ENCODE results near the gene NUCB1. TPM values are rescaled to one million over a fixed set of nuclear protein-coding genes. Genes with fewer than 3 reads are reported as not detected.
A peak's percentile ranks its signal among the peaks of the same experiment; 100 is the strongest.
"Not testable (repeated sequence)": the region's sequence is repeated elsewhere in the genome, so short reads cannot be mapped to it uniquely, and the experiment has no call there.

Gene NUCB1
- total RNA-seq, 1 experiment from 2014 or later, result 213 TPM

DNA sequence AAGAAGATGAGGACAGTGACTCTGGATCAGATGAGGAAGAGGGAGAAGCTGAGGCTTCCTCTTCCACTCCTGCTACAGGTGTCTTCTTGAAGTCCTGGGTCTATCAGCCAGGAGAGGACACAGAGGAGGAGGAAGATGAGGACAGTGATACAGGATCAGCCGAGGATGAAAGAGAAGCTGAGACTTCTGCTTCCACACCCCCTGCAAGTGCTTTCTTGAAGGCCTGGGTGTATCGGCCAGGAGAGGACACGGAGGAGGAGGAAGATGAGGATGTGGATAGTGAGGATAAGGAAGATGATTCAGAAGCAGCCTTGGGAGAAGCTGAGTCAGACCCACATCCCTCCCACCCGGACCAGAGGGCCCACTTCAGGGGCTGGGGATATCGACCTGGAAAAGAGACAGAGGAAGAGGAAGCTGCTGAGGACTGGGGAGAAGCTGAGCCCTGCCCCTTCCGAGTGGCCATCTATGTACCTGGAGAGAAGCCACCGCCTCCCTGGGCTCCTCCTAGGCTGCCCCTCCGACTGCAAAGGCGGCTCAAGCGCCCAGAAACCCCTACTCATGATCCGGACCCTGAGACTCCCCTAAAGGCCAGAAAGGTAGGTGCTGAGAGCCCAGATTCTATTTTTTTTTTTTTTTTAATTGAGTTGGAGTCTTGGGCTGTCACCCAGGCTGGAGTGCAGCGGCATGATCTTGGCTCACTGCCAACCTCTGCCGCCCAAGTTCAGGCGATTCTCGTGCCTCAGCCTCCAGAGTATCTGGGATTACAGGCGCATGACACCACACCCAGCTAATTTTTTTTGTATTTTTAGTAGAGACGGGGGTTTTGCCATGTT lies 25.6 kb upstream of the NUCB1 start:
- peak; percentile 61 for DNase-seq (ENCODE audit: low read depth)

DNA sequence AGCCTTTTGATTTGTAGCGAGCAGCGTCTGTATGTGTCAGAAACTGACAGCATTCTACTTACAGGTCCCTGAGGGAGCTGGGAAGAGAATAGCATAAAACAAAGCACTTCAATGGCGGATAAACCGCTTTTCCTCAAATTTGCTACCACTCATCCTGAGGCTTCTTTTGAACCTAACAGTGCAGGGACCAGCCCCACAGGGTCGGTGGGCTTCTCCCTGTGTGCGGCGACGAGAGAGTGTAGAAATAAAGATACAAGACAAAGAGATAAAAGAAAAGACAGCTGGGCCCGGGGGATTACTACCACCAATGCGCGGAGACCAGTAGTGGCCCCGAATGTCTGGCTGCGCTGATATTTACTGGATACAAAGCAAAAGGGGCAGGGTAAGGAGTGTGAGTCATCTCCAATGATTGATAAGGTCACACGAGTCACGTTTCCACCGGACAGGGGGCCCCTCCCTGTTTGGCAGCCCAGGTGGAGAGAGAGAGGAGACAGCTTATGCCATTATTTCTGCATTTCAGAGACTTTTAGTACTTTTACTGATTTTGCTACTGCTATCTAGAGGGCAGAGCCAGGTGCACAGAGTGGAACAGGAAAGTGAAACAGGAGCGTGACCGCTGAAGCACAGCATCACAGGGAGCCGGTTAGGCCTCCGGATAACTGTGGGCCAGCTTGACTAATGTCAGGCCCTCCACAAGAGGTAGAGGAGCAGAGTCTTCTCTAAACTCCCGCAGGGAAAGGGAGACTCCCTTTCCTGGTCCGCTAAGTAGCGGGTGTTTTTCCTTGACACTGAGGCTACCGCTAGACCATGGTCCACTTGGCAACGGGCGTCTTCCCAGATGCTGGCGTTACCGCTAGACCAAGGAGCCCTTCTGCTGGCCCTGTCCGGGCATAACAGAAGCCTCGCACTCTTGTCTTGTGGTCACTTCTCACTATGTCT lies 23.8 kb upstream of the NUCB1 start:
- DNase-seq (ENCODE audit: low read depth), result not testable (repeated sequence)

DNA sequence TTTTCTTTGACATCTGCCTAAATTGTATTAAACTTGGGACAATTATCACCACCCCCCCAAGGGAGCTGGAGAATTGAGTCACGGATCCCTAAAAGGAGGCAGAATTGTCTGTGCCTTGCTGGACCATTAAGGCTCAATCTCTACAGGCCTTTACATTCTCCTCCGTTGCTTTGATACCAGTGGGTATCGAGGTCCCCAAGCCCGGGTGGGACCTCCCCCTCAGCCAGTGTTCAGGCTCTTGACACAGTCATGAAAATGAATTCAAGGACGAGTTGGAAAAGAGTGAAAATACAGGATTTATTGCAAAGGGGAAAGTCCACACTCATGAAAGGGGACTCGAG lies 22.3 kb upstream of the NUCB1 start:
- no peak for DNase-seq (ENCODE audit: low read depth)

DNA sequence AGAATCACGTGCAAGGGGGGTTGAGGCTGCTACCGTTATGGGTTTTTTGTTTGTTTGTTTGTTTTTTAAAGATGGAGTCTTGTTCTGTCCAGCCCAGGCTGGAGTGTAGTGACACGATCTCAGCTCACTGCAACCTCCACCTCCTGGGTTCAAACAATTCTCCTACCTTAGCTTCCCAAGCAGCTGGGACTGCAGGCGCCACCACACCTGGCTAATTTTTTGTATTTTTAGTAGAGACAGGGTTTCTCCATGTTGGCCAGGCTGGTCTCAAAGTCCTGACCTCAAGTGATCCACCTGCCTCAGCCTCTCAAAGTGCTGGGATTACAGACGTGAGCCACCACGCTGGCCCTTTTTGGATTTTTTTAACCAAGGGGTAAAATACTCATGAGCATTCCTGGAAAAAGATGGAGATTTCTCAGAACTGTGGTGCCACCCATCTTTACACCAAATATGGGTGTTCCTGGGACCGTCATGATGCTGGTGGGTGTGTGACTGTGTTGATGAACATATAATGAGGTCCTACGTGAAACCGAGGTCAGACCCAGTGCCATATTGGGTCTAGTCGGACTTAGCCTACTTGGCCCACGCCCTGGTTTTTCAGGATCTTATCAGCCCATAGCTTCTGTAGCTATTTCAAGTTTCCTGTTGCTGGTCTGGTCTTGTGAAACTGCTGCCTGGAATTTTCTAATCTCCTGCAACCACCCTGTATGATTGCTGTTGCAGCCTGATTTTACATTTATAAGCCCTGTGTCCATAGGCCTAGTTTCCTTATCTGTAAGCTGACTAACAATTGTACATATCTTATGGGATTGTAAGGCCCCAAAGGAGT lies 21.7 kb upstream of the NUCB1 start:
- no peak for DNase-seq (ENCODE audit: low read depth)

DNA sequence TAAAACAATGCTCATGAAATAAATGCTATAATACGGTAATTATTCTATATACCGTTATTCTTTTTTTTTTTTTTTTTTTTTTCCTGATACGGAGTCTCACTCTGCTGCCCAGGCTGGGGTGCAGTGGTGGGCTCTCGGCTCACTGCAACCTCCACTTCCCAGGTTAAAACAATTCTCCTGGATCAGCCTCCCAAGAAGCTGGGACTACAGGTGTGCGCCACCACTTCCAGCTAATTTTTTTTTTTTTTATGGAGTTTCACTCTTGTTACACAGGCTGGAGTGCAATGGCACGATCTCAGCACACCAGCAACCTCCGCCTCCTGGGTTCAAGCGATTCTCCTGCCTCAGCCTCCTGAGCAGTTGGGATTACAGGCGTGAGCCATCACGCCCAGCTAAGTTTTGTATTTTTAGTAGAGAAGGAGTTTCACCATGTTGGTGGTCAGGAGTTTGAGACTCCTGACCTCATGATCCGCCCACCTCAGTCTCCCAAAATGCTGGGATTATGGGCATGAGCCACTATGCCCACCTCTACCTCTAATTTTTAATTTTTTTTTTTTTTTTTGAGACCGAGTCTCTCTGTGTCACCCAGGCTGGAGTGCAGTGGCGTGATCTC lies 21.0 kb upstream of the NUCB1 start:
- DNase-seq (ENCODE audit: low read depth), result no peak

DNA sequence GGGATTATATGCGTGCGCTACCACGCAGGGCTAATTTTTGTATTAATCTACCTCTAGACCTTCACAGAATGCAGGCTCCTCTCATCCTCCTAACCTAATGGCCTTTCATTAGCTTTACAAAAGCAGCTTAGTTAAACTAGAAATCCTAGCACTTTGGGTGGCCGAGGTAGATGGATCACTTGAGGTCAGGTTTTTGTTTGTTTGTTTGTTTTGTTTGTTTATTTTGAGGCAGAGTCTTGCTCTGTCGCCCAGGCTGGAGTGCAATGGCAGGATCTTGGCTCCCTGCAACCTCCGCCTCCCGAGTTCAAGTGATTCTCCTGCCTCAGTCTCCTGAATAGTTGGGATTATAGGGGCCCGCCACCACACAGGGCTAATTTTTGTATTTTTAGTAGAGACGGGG lies 20.4 kb upstream of the NUCB1 start:
- not testable (repeated sequence) for DNase-seq (ENCODE audit: low read depth)

DNA sequence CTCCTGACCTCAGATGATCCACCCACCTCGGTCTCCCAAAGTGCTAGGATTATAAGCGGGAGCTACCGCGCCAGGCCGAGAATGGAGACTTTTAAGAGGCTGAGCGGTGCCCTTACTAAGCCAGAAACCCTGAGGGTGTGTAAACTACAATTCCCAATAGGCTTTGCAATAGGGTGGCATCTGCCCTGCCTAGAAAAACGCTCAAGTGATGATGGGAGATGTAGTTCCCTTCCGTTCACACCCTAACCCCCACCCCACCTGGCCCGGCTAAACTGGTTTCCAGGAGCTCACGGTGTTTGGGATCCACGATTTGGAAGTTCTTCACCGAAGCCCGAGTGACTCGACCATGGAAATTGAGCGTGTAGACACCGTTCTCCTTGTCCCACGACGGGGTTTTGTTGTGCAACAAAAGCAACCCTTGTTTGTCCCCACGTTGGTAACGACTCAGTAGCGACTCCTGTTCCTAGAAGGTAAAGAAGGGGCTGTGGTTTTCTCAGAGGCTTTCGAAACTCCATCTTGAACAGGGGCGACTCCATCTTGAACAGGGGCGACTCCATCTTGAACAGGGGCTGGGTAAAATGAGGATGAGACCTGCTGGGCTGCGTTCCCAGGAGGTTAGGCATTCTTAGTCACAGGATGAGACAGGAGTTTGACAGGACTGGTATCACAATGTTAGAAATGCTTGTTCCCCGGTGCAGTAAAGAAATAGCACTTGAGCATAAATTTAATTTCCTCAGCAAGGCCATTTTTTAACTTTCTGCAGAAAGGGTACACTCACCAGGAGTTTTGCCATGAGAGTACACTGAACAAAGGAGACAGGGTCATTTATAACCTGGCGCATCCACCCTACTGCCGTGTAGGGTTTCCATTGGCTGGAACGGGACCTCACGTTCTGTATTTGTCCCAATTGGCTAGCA lies 18.1 kb upstream of the NUCB1 start:
- DNase-seq (ENCODE audit: low read depth), result no peak

DNA sequence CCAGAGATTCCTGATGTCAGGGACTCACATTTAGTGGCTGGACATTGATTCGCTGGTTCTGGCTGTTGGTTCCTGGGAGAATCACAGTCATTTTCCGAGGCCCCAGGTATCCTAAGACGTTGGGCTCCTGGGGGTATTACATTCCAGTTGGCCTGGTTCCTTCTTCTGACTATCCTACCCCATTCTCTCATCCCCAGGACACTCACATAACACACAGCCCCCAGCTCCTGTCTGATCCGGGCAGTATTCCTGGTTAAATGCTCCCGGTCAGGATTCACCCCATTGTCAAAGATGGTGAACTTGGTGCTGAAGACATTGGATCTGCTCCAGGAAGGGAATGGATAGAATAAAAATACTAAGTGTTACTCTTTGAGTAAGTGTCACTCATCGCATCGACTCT lies 16.4 kb upstream of the NUCB1 start:
- no peak for DNase-seq (ENCODE audit: low read depth)

DNA sequence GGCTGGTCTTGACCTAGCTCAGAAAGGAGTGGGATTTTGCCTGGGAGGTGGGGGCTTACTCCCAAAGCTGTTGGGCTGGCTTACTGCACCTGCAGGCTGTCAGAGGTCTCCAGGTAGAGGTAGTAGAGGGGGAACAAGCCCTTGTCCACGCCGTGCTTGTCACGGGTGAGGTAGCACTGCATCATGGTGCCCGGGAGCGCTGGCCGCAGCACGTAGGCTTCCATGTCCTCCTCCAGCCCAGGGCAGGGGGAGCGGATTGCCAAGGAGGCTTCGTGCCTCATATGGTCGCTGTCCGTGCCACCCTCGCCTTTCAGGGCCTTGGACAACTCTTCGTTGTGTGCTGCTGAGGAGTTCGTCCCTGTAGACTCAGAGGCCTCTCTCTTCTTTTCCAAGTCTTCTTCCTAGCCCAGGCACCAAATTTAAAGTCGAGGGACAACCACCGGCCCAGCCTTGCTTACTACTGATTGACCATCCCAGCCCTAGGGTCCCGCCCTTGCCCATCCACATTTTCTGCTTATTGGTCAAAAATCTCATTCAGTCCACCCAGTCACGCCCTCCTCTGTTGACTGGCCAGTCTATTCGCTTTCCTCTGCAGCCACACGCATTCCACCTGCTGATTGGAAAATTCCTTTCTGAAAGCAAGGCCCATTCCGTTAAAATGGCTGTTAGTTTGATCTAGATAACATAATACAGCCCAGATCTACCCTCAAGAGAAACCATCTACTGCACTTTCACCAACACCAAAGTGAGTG lies 12.1 kb upstream of the NUCB1 start:
- DNase-seq (ENCODE audit: low read depth), result no peak

DNA sequence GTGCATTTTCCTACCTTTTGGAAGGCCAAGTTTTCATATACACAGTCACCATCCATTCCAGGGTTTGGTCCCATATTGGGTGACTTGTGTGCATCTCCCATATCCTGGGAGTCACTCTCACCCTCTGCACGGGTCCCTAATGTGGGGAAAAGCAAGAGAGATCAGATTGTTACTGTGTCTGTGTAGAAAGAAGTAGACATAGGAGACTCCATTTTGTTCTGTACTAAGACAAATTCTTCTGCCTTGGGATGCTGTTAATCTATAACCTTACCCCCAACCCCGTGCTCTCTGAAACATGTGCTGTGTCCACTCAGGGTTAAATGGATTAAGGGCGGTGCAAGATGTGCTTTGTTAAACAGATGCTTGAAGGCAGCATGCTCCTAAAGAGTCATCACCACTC lies 10.6 kb upstream of the NUCB1 start:
- DNase-seq (ENCODE audit: low read depth), result not testable (repeated sequence)

DNA sequence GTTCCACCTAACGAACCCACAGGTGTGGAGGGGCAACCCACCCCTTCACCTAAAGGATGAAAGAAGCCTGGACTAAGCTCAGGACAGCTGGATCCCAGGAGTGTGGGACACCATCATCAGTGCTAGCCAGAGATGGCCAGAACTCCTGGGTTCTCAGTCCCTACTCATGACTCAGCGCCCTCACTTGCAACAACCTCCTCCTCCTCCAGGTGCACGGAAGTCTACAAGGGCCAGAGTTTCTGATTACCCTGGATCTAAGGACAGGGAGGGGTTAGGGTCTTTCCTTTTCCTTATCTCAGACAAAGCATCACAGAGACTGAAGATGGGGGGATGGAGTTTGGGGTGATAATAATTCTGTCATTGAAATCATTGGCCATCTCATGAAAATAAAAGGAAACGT lies 9.6 kb upstream of the NUCB1 start:
- DNase-seq (ENCODE audit: low read depth), result no peak

DNA sequence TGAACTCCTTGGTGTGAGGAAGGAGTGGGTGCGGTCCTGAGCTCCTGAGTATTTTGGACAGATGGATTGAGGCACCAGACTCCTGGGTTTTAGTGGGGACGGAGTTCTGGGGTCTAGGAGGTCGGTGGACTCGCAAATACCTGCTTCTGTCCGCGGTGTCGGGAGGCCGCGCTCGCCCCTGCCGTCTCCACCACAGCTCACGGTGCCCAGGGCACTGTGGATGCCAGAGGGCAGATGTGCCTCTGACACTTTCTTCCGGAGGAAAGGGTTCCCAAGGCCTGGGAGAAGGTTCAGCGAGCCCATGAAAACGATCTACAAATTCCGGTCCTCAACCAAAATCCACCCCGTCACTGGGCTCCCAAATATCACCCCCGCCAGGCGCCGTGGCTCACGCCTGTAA lies 4.9 kb upstream of the NUCB1 start:
- DNase-seq (ENCODE audit: low read depth), result no peak

DNA sequence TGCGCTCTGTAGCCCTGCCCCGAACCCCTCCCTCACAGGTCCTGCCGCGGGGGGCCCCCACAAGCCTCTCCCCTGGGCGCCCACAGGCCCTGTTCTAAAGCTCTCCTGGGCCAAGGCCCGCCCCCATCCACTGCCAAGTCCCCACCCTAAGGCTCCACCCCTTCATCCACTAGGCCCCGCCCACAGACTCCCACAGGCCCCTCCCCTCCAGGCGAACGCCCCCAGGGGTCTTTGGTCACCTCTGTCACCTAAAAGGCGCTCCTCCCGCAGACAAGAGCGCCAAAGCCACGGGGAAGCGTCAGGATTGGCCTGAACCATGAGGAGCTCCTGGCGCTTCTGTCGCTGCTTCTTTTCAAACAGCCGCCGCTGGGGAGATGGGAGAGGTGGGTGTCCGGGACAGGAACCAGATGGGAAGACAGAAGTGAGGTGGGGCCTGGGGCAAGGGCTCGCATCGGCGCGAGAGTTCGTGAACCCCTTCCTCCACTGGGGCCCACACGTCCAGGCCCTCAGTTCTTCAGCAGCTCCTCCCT lies 3.9 kb upstream of the NUCB1 start:
- no peak for DNase-seq (ENCODE audit: low read depth)

DNA sequence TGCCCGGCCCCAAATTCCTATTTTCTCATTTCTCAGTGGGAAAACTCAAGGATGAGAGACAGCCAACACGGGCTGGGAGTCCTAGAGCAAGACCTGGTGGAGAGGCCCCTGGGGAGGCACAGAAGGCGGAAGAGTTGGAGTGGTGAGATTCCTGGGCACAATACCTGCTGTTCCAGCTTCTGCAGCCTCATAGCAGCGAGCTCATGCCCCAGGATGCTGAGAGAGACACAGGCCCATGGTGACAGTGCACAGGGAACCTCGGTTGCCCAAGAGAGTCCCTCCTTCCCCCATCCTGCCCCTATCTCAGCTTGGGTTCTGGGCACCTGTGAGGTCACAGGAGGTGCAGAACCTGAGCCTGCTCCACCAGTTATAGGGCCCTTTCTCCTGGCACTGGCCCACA lies 2.9 kb upstream of the NUCB1 start:
- no peak for DNase-seq (ENCODE audit: low read depth)

DNA sequence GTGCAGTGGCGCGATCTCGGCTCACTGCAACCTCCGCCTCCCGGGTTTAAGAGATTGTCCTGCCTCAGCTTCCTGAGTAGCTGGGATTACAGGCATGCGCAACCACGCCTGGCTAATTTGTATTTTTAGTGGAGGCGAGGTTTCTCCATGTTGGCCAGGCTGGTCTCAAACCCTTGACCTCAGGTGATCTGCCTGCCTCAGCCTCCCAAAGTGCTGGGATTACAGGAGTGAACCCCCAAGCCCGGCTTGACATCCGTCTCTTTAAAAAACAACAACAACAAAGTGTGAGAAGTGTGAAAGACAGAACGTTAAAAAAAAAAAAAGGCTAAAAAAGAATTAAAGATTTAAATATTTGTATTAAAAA lies 744 bp upstream of the NUCB1 start:
- not testable (repeated sequence) for DNase-seq (ENCODE audit: low read depth)

DNA sequence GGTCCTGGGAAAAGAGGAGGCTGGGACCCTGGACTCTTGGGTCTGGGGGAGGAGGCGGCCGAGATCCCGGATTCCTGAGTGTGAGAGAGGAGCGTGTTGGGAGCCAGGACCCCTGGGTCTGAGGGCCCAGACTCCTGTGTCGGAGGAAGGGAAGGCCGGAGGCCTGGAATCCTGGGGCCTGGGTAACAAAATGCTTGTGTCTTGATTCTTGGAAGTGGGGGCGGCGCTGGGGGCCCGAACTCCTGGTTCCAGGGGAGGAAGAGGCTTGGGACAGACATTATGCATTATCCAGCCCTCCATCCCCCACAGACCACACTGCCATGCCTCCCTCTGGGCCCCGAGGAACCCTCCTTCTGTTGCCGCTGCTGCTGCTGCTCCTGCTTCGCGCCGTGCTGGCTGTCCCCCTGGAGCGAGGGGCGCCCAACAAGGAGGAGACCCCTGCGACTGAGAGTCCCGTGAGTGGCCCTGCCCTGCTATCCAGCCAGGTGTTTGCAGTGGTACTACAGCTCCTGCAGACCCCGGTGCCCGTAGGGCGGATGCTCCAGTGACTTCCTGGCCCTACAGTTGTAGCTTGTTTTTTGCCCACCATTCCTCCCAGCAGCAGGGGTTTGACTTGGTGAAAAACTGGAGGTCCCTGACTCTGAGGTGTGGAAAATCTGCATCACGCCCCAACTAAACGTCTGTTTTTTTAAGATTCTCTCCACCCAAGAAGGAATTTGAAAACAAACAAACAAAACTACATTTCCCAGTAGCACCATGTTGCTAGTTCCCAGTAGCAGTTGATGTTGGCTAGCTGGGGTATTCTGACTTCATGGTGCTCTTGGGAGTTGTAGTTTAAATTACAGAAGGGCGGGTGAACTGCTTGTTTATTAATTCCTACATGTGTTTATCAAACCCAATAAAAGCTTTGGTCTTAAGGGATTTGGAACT lies 630 bp downstream of the NUCB1 start:
- DNase-seq (ENCODE audit: low read depth), result peak; percentile 44

DNA sequence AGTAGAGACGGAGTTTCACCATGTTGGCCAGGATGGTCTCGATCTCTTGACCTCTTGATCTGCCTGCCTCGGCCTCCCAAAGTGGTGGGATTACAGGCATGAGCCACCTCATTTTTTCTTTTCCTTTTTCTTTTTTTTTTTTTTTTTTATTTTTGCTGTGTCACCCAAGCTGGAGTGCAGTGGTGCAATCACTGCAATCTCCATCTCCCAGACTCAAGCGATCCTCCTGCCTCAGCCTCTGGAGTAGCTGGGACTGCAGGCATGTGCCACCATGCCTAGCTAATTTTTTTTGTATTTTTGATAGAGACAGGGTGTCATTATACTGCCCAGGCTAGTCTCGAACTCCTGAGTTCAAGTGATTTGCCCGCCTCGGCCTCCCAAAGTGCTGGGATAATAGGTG lies 2.2 kb downstream of the NUCB1 start:
- not testable (repeated sequence) for DNase-seq (ENCODE audit: low read depth)

DNA sequence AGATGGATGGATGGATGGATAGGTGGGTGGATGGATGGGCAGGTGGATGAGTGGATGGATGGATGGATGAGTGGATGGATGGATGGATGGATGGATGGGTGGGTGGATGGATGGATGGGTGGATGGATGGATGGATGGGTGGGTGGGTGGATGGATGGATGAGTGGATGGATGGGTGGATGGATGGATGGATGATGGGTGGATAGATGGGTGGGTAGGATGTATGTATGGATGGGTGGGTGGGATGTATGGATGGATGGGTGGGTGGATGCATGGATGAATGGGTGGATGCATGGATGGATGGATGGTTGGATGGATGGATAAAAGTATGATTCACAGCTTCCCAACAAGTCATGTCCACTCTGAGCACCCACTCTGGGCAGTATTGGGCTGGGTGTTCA lies 3.7 kb downstream of the NUCB1 start:
- DNase-seq (ENCODE audit: low read depth), result not testable (repeated sequence)

All from LHCN-M2 (cell line).